HCT116 (cell line): ENCODE measurements around the gene TRUB1. TPM values are rescaled to one million over a fixed set of nuclear protein-coding genes. Genes with fewer than 3 reads are reported as not detected.

ENCODE experiments used
- ATAC-seq: fragments of 200-7000 bp; cut with Tn5 transposase; 2 replicates; pipeline ENCODE4 v1.9.1; 2020; ENCODE audit warnings: mild to moderate bottlenecking, moderate library complexity
- BruUV-seq: library from RNA; stranded (reverse); fragments of 400-500 nt; replicated peaks from 2 replicates; lab custom pipeline; 2021; lab: Mats Ljungman, UMichigan
- CTCF ChIA-PET: fragments of 300-600 bp; sonication (Branson Sonifier 250); formaldehyde crosslinking; loops from one replicate; lab custom pipeline; 2021; ENCODE audit warnings: antibody characterized with exemption; lab: Charles Lee
- POLR2A ChIA-PET: fragments of 300-600, 350-600 bp; sonication (Branson Sonifier 250); formaldehyde crosslinking; loops from one replicate; lab custom pipeline; 2021; ENCODE audit warnings: antibody characterized with exemption; lab: Charles Lee
- RAD21 ChIA-PET, 2 experiments: fragments of 300-600 bp; sonication (Branson Sonifier 250); formaldehyde crosslinking; loops; one replicate each; lab custom pipeline; 2023; ENCODE audit warnings: low total read pairs in 2 of 2; ENCODE audit not compliant: uncharacterized antibody in 2 of 2, unreplicated experiment in 2 of 2, low non-redundant PET in 1 of 2; lab: Charles Lee
- DNase-seq: peaks from one replicate; pipeline ENCODE4 v3.0.0-alpha.2; 2010; ENCODE audit warnings: low read depth, low spot score
- H2AFZ ChIP-seq: fragments of 200-600 bp; shearing (Covaris generic), sonication (generic); 2 replicates; pipeline ENCODE4 v1.6.1; 2017; ENCODE audit warnings: low read depth, mixed run types, mixed read lengths, antibody characterized with exemption, low read length; ENCODE audit not compliant: poor library complexity, severe bottlenecking
- H3K27ac ChIP-seq: 2 replicates; pipeline ENCODE4 v1.5.1; 2012; ENCODE audit warnings: low read depth, low read length
- H3K27me3 ChIP-seq: fragments of 200-600 bp; sonication (generic); 2 replicates; pipeline ENCODE4 v1.6.1; 2016; ENCODE audit warnings: mixed run types, low read length, mixed read lengths; ENCODE audit not compliant: insufficient read depth
- H3K36me3 ChIP-seq, 2 experiments: fragments of 200-500 bp in 1 of 2; fragments of 200-600 bp in 1 of 2; sonication (Bioruptor generic) in 1 of 2; sonication (generic) in 1 of 2; 2 replicates each; pipeline versions ENCODE4 v1.5.1 to v1.6.1; 2014 to 2016; ENCODE audit warnings: low read length in 2 of 2, inconsistent platforms in 1 of 2, mixed read lengths in 1 of 2, mixed run types in 1 of 2; ENCODE audit not compliant: insufficient read depth in 2 of 2, control insufficient read depth in 1 of 2
- H3K4me1 ChIP-seq, 2 experiments: fragments of 200-600 bp in 1 of 2; sonication (generic) in 1 of 2; 2 replicates each; pipeline versions ENCODE4 v1.5.1 to v1.6.1; 2012 to 2017; ENCODE audit warnings: low read length in 2 of 2, inconsistent platforms in 1 of 2, mild to moderate bottlenecking in 1 of 2, mixed read lengths in 1 of 2, mixed run types in 1 of 2, moderate library complexity in 1 of 2; ENCODE audit not compliant: insufficient read depth in 2 of 2, control insufficient read depth in 1 of 2
- H3K4me2 ChIP-seq: fragments of 200-600 bp; sonication (generic); 2 replicates; pipeline ENCODE4 v1.6.1; 2017; ENCODE audit warnings: mixed run types, low read length, mixed read lengths
- H3K4me3 ChIP-seq, 2 experiments: fragments of 200-600 bp in 1 of 2; sonication (generic) in 1 of 2; replicated peaks in 1 of 2; 2 replicates each; pipeline ENCODE4 v1.5.1; 2011 to 2016; ENCODE audit warnings: low read length in 2 of 2, control low read depth in 1 of 2, low read depth in 1 of 2, mild to moderate bottlenecking in 1 of 2, mixed read lengths in 1 of 2, mixed run types in 1 of 2
- H3K79me2 ChIP-seq: fragments of 200-600 bp; sonication (generic); 2 replicates; pipeline ENCODE4 v1.6.1; 2017; ENCODE audit warnings: mild to moderate bottlenecking, mixed run types, low read length, moderate library complexity, mixed read lengths; ENCODE audit not compliant: insufficient read depth
- H3K9ac ChIP-seq: fragments of 200-600 bp; sonication (generic); 2 replicates; pipeline ENCODE4 v1.6.1; 2016; ENCODE audit warnings: low read length, mixed read lengths
- H3K9me2 ChIP-seq: fragments of 200-600 bp; sonication (generic), shearing (Covaris generic); 2 replicates; pipeline ENCODE4 v1.6.1; 2017; ENCODE audit warnings: mixed run types, mild to moderate bottlenecking, moderate library complexity; ENCODE audit not compliant: insufficient read depth
- H3K9me3 ChIP-seq, 2 experiments: fragments of 200-500 bp in 1 of 2; fragments of 200-600 bp in 1 of 2; sonication (Bioruptor generic) in 1 of 2; sonication (generic) in 1 of 2; 2 replicates each; pipeline ENCODE4 v1.6.1; 2014 to 2017; ENCODE audit warnings: low read length in 2 of 2, mixed read lengths in 2 of 2, inconsistent platforms in 1 of 2, low read depth in 1 of 2, mild to moderate bottlenecking in 1 of 2, mixed run types in 1 of 2, moderate library complexity in 1 of 2; ENCODE audit not compliant: control insufficient read depth in 1 of 2, insufficient read depth in 1 of 2
- H4K20me1 ChIP-seq: fragments of 200-600 bp; sonication (generic), shearing (Covaris generic); 2 replicates; pipeline ENCODE4 v1.6.1; 2017; ENCODE audit warnings: mixed run types, mild to moderate bottlenecking, moderate library complexity; ENCODE audit not compliant: insufficient read depth
- CBX3 ChIP-seq: IDR thresholded peaks from 2 replicates; pipeline ENCODE4 v1.6.1; 2012; ENCODE audit warnings: low read depth
- CEBPB ChIP-seq: IDR thresholded peaks from 2 replicates; pipeline ENCODE4 v1.6.1; 2012; ENCODE audit warnings: low read depth
- EGR1 ChIP-seq: IDR thresholded peaks from 2 replicates; pipeline ENCODE4 v1.6.1; 2012; ENCODE audit warnings: low read depth
- EZH2phosphoT487 ChIP-seq: fragments of 200-600 bp; IDR thresholded peaks from 2 replicates; pipeline ENCODE4 v1.6.1; 2018; ENCODE audit warnings: antibody characterized with exemption, borderline replicate concordance
- FOSL1 ChIP-seq: IDR thresholded peaks from 2 replicates; pipeline ENCODE4 v1.6.1; 2012; ENCODE audit warnings: low read depth
- JUND ChIP-seq: IDR thresholded peaks from 2 replicates; pipeline ENCODE4 v1.6.1; 2012
- RAD21 ChIP-seq: IDR thresholded peaks from 2 replicates; pipeline ENCODE4 v1.6.1; 2012; ENCODE audit warnings: low read depth, mild to moderate bottlenecking
- SIN3A ChIP-seq: IDR thresholded peaks from 2 replicates; pipeline ENCODE4 v1.6.1; 2012; ENCODE audit warnings: low read depth
- SRF ChIP-seq: IDR thresholded peaks from 2 replicates; pipeline ENCODE4 v1.6.1; 2012; ENCODE audit warnings: low read depth
- TCF7L2 ChIP-seq: IDR thresholded peaks from 2 replicates; pipeline ENCODE4 v1.7.0; 2011; ENCODE audit warnings: borderline replicate concordance, inconsistent platforms; ENCODE audit not compliant: insufficient read depth, insufficient read length; ENCODE audit errors: extremely low read depth
- ZFX ChIP-seq: fragments of 450-650 bp; IDR thresholded peaks from 2 replicates; pipeline ENCODE4 v1.6.1; 2017
- ZNF274 ChIP-seq: fragments of 200-500 bp; sonication (Bioruptor generic); IDR thresholded peaks from 2 replicates; pipeline ENCODE4 v1.6.1; 2014; ENCODE audit warnings: mild to moderate bottlenecking, low read depth, low read length, inconsistent platforms
- intact Hi-C: fragments of 100-400 bp; cut with micrococcal nuclease; formaldehyde crosslinking; loops from 2 replicates; pipeline ENCODE4 v1.10.0; 2022
- total RNA-seq: library from RNA; stranded (reverse); gene quantifications from one replicate; pipeline ENCODE4 v1.2.1, GENCODE V29; 2021; ENCODE audit not compliant: unreplicated experiment
- TF ChIP-seq, protein P1 (sequence below): IDR thresholded peaks from 2 replicates; pipeline ENCODE4 v1.6.1; 2011; ENCODE audit warnings: mild to moderate bottlenecking, low read length, moderate library complexity; ENCODE audit not compliant: insufficient replicate concordance; ENCODE audit errors: extremely low read depth
- TF ChIP-seq, protein P2 (sequence below): IDR thresholded peaks from 2 replicates; pipeline ENCODE4 v1.6.1; 2012
- TF ChIP-seq, protein P3 (sequence below): IDR thresholded peaks from 2 replicates; pipeline ENCODE4 v1.6.1; 2012

TRUB1 gene
- total RNA-seq, 1 experiment from 2014 or later: 44.1 TPM

DNA sequence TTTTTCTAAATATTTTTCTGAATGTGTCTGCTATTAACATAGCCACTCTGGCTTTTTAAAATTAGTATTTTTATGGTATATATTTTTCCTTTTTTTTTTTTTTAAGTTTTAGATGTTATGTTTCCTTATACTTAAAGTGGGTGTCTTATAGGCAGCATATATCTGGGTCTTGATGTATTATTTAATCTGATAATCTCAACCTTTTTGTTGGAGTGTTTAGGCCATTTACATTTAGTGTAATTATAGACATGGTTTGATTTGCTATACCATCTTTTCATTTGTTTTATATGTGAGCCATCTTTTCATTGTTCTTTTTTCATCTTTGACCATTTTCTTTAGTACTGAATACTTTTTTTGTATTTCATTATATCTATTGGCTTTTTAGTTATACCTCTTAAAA lies 45.0 kb downstream of the TRUB1 start:
- no peak overlapping the region for H3K9ac ChIP-seq
- intact Hi-C loops: no loop called here
- no peak overlapping the region for H2AFZ ChIP-seq
- ChIA-PET POLR2A (no interaction called here), RAD21 (no interaction called here), CTCF (no interaction called here)
- BruUV-seq: no TSS peak
- no peak for ATAC-seq
- no peak overlapping the region for H3K4me2 ChIP-seq
- peaks cover 17 to 26% of the 10 kb centered on the region in 2 experiments; a peak in 3 of 4 replicates for H3K9me3 ChIP-seq
- H3K9me2 ChIP-seq: no peaks in the 10 kb centered on the region
- H3K4me3 ChIP-seq: no peak overlapping the region
- peaks cover 0 to 17% of the 10 kb centered on the region in 2 experiments; a peak in 1 of 4 replicates for H3K36me3 ChIP-seq
- no peaks in the 10 kb centered on the region for H3K79me2 ChIP-seq
- TF ChIP-seq CBX3 (peak; percentile 52; the same call in 1 of the 2 replicates), JUND (no peak)
- no peak for DNase-seq
- H3K4me1 ChIP-seq: no peaks in the 10 kb centered on the region
- H4K20me1 ChIP-seq: no peaks in the 10 kb centered on the region
- H3K27me3 ChIP-seq: no peaks in the 10 kb centered on the region
- H3K27ac ChIP-seq: no peak overlapping the region

DNA sequence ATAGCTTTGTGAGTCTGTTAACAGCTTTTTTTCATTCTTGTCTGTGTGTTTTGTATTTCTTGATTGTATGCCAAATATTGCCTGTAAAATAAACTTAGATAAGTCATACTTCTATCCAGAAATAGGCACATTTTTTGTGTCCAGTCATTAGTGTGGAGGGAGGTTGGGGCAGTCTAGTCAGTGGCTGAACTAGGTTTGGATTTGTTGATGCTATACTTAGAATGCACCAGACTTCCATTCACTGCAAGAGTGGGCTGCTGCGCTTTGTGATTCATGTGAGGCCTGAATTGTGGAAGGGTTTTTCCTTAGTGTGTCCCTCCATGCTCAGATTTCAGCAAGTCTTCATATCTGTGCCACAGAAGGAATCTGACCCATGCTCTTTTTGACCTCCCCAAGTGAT lies 50.0 kb downstream of the TRUB1 start:
- Histone ChIP-seq H4K20me1 (no peaks in the 10 kb centered on the region), H3K9me2 (no peaks in the 10 kb centered on the region), H3K4me3 (no peak overlapping the region), H3K79me2 (no peaks in the 10 kb centered on the region), H3K4me2 (no peak overlapping the region), H3K4me1 (no peaks in the 10 kb centered on the region), H2AFZ (no peak overlapping the region), H3K27ac (no peak overlapping the region), H3K27me3 (no peaks in the 10 kb centered on the region), H3K9ac (no peak overlapping the region), H3K36me3 (0 out of 4 replicates have a peak, but pooled peaks cover 0 to 6% of the 10 kb centered on the region in 2 experiments), H3K9me3 (peaks cover 13 to 17% of the 10 kb centered on the region in 2 experiments; a peak in 3 of 4 replicates)
- ATAC-seq (no peak), DNase-seq (no peak)
- TF ChIP-seq ZNF274: no peak
- no peak for TF ChIP-seq TCF7L2
- no peak for TF ChIP-seq FOSL1
- TF ChIP-seq SIN3A: no peak
- TF ChIP-seq JUND: no peak
- no peak for TF ChIP-seq SRF
- TF ChIP-seq, protein P1, sequence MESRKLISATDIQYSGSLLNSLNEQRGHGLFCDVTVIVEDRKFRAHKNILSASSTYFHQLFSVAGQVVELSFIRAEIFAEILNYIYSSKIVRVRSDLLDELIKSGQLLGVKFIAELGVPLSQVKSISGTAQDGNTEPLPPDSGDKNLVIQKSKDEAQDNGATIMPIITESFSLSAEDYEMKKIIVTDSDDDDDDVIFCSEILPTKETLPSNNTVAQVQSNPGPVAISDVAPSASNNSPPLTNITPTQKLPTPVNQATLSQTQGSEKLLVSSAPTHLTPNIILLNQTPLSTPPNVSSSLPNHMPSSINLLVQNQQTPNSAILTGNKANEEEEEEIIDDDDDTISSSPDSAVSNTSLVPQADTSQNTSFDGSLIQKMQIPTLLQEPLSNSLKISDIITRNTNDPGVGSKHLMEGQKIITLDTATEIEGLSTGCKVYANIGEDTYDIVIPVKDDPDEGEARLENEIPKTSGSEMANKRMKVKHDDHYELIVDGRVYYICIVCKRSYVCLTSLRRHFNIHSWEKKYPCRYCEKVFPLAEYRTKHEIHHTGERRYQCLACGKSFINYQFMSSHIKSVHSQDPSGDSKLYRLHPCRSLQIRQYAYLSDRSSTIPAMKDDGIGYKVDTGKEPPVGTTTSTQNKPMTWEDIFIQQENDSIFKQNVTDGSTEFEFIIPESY: no peak
- no peak for TF ChIP-seq EZH2phosphoT487
- TF ChIP-seq EGR1: no peak
- no peak for TF ChIP-seq CEBPB
- TF ChIP-seq, protein P2, sequence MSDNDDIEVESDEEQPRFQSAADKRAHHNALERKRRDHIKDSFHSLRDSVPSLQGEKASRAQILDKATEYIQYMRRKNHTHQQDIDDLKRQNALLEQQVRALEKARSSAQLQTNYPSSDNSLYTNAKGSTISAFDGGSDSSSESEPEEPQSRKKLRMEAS: no peak
- no peak for TF ChIP-seq CBX3
- no peak for TF ChIP-seq RAD21
- TF ChIP-seq ZFX: no peak
- TF ChIP-seq, protein P3, sequence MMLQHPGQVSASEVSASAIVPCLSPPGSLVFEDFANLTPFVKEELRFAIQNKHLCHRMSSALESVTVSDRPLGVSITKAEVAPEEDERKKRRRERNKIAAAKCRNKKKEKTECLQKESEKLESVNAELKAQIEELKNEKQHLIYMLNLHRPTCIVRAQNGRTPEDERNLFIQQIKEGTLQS: no peak
- ChIA-PET CTCF (no interaction called here), RAD21 (no interaction called here), POLR2A (no interaction called here)
- BruUV-seq: no TSS peak
- intact Hi-C loops: no loop called here
